Ishikawa (cell line): ENCODE measurements around the gene KIAA1671.

ENCODE experiments used
- CEBPB ChIP-seq: IDR thresholded peaks from 2 replicates; pipeline ENCODE4 v1.6.1; 2012
- CREB1 ChIP-seq: IDR thresholded peaks from 2 replicates; pipeline ENCODE4 v1.6.1; 2012; ENCODE audit warnings: low read depth
- EGR1 ChIP-seq: IDR thresholded peaks from 2 replicates; pipeline ENCODE4 v1.6.1; 2012
- EP300 ChIP-seq: IDR thresholded peaks from 2 replicates; pipeline ENCODE4 v1.6.1; 2012; ENCODE audit warnings: borderline replicate concordance
- FOXM1 ChIP-seq: IDR thresholded peaks from 2 replicates; pipeline ENCODE4 v1.6.1; 2012; ENCODE audit warnings: low read depth, borderline replicate concordance
- NFIC ChIP-seq: IDR thresholded peaks from 2 replicates; pipeline ENCODE4 v1.6.1; 2012
- RAD21 ChIP-seq: IDR thresholded peaks from 2 replicates; pipeline ENCODE4 v1.6.1; 2012; ENCODE audit warnings: low read depth
- TAF1 ChIP-seq: IDR thresholded peaks from 2 replicates; pipeline ENCODE4 v1.6.1; 2012; ENCODE audit warnings: low read depth, mild to moderate bottlenecking
- TCF12 ChIP-seq: IDR thresholded peaks from 2 replicates; pipeline ENCODE4 v1.6.1; 2012; ENCODE audit warnings: low read depth
- TEAD4 ChIP-seq: IDR thresholded peaks from 2 replicates; pipeline ENCODE4 v1.6.1; 2012
- YY1 ChIP-seq: IDR thresholded peaks from 2 replicates; pipeline ENCODE4 v1.6.1; 2012; ENCODE audit warnings: low read depth
- ZBTB7A ChIP-seq: IDR thresholded peaks from 2 replicates; pipeline ENCODE4 v1.6.1; 2012; ENCODE audit warnings: low read depth
- TF ChIP-seq, protein P1 (sequence below): IDR thresholded peaks from 2 replicates; pipeline ENCODE4 v1.6.1; 2012
- TF ChIP-seq, protein P2 (sequence below): IDR thresholded peaks from 2 replicates; pipeline ENCODE4 v1.6.1; 2012; ENCODE audit warnings: low read depth, mild to moderate bottlenecking
- TF ChIP-seq, protein P3 (sequence below): IDR thresholded peaks from 2 replicates; pipeline ENCODE4 v1.6.1; 2012

The KIAA1671 gene

DNA sequence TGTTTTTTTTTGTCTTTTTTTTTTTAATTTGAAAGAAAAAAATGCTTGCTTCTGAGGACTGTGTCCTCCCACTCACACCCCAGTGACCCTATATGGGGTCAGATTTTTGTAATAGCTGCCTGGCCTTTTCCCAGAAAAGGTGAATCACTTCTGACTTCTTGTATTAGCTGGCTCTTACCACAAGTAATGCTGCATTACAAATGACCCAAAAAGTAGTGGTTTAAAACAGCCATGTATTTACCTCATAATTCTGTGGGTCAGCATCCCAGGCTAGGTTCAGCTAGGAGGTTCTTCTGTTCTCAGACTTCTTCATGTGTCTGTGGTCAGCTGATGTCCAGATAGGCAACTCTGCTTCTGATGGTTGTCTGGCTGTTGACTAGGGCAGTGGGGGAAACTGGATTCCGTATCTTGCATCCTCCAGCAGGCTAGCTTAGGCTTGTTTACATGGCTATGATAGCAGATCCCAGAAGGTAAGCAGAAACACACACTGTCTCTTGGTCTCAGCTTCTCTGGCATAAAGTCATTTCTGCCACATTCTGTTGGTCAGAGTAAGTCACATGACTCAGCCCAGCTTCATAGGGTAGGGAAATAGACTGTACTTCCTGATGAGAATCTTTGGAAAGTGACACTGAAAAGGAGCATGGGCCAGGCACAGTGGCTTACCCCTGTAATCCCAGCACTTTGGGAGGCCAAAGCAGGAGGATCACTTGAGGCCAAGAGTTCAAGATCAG is 25.5 kb upstream of the KIAA1671 start:
- TF ChIP-seq CREB1, result no peak
- TF ChIP-seq, protein P1, sequence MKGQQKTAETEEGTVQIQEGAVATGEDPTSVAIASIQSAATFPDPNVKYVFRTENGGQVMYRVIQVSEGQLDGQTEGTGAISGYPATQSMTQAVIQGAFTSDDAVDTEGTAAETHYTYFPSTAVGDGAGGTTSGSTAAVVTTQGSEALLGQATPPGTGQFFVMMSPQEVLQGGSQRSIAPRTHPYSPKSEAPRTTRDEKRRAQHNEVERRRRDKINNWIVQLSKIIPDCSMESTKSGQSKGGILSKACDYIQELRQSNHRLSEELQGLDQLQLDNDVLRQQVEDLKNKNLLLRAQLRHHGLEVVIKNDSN, result peak; percentile 34; the same call in 1 of the 2 replicates

DNA sequence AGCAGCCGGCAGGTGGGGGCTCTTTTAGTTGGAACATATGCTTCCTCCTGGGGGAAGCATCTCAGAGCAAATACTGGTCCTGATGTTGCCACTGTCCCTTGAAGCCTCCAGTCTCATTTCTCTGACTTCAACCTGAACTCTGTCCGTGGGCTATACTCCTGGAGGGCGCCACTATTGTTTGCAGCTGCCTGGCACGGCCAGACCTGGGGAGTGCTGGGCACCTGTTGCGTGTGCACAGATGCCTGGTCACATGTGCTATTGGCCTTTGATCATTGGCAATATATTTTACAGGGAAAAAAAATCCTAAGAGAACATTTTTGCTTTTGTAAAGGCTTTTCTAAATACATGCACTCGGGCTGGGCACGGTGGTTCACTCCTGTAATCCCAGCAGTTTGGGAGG is 24.2 kb upstream of the KIAA1671 start:
- no peak for TF ChIP-seq CEBPB
- TF ChIP-seq, protein P1, result no peak
- TF ChIP-seq ZBTB7A, result no peak
- no peak for TF ChIP-seq TCF12
- TF ChIP-seq TAF1, result no peak
- no peak for TF ChIP-seq EGR1
- no peak for TF ChIP-seq RAD21
- no peak for TF ChIP-seq NFIC
- no peak for TF ChIP-seq FOXM1
- TF ChIP-seq, protein P2, sequence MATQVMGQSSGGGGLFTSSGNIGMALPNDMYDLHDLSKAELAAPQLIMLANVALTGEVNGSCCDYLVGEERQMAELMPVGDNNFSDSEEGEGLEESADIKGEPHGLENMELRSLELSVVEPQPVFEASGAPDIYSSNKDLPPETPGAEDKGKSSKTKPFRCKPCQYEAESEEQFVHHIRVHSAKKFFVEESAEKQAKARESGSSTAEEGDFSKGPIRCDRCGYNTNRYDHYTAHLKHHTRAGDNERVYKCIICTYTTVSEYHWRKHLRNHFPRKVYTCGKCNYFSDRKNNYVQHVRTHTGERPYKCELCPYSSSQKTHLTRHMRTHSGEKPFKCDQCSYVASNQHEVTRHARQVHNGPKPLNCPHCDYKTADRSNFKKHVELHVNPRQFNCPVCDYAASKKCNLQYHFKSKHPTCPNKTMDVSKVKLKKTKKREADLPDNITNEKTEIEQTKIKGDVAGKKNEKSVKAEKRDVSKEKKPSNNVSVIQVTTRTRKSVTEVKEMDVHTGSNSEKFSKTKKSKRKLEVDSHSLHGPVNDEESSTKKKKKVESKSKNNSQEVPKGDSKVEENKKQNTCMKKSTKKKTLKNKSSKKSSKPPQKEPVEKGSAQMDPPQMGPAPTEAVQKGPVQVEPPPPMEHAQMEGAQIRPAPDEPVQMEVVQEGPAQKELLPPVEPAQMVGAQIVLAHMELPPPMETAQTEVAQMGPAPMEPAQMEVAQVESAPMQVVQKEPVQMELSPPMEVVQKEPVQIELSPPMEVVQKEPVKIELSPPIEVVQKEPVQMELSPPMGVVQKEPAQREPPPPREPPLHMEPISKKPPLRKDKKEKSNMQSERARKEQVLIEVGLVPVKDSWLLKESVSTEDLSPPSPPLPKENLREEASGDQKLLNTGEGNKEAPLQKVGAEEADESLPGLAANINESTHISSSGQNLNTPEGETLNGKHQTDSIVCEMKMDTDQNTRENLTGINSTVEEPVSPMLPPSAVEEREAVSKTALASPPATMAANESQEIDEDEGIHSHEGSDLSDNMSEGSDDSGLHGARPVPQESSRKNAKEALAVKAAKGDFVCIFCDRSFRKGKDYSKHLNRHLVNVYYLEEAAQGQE, result no peak
- TF ChIP-seq TEAD4, result no peak
- no peak for TF ChIP-seq YY1
- TF ChIP-seq, protein P3, sequence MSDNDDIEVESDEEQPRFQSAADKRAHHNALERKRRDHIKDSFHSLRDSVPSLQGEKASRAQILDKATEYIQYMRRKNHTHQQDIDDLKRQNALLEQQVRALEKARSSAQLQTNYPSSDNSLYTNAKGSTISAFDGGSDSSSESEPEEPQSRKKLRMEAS, result no peak
- TF ChIP-seq CREB1, result no peak
- TF ChIP-seq EP300, result no peak

DNA sequence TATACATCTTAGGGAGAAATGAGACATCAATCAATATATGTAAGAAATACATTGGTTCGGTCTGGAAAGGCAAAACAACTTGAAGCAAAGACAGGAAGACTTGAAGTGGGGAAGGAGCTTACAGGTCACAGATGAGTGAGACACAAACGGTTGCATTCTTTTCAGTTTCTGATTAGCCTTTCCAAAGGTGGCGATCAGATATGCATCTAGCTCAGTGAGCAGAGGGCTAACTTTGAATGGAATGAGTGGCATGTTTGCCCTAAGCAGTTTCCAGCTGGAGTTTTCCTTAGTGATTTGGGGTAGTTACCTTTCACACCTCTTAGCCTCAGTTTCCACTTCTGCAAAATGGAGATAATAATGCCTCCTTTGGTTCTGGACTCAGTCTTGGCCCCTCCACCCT is 21.8 kb upstream of the KIAA1671 start:
- TF ChIP-seq TCF12, result no peak
- no peak for TF ChIP-seq CEBPB
- TF ChIP-seq ZBTB7A, result no peak
- no peak for TF ChIP-seq YY1
- TF ChIP-seq TAF1, result no peak
- no peak for TF ChIP-seq EP300
- TF ChIP-seq CREB1, result no peak
- TF ChIP-seq, protein P2, result no peak
- TF ChIP-seq, protein P3, result no peak

DNA sequence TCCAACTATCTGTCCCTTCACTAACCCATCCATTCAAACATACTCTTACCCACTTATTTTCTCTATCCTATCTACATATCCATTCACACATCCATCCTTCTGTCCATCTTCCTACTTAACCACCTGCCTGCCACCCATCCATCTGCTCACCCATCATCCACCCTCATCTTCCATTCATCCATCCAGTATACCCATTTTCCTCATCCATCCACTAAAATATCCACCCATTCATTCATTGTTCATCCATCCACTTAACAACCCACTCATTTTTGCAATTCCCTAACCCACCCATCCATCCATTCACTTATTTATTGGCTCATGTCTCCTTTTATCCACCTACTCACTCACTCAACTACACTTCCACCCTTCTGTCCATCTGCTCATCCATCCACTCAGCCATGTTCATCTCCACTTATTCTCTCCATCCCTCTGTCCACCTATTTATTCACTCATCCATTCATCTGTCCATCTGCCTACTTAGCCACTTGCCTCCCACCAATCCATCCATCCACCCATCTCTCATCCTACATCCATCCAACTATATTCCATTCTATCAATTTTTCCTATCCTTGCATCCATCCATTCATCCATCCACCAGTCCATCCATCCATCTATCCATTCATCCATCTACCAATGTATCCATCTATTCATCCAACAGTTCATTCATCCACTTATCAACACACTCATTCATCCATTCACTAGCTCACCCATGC is 16.6 kb upstream of the KIAA1671 start:
- TF ChIP-seq CEBPB (no peak), FOXM1 (no peak), CREB1 (no peak), ZBTB7A (no peak), EGR1 (no peak), YY1 (no peak), TAF1 (no peak), TEAD4 (no peak), EP300 (no peak), NFIC (no peak), TCF12 (no peak), RAD21 (no peak)
- TF ChIP-seq, protein P1, result no peak
- TF ChIP-seq, protein P2, result no peak
- TF ChIP-seq, protein P3, result no peak
